A549 treated with GW870086 at 1 μM for 4 hours (cell line): Measurements from ENCODE around the gene METTL5. TPM values are rescaled to one million over a fixed set of nuclear protein-coding genes. Genes with fewer than 3 reads are reported as not detected.

Experiments
- total RNA-seq: library from RNA; stranded (reverse); fragments of 200-300 nt; extraction: Qiagen RNA extraction; gene quantifications from 5 replicates; pipeline ENCODE4 v1.2.3, GENCODE V29; 2022; ENCODE audit warnings: low read depth

Gene METTL5
- 65.0 to 79.5 TPM (median 69.9 TPM) in 5 replicates for total RNA-seq

DNA sequence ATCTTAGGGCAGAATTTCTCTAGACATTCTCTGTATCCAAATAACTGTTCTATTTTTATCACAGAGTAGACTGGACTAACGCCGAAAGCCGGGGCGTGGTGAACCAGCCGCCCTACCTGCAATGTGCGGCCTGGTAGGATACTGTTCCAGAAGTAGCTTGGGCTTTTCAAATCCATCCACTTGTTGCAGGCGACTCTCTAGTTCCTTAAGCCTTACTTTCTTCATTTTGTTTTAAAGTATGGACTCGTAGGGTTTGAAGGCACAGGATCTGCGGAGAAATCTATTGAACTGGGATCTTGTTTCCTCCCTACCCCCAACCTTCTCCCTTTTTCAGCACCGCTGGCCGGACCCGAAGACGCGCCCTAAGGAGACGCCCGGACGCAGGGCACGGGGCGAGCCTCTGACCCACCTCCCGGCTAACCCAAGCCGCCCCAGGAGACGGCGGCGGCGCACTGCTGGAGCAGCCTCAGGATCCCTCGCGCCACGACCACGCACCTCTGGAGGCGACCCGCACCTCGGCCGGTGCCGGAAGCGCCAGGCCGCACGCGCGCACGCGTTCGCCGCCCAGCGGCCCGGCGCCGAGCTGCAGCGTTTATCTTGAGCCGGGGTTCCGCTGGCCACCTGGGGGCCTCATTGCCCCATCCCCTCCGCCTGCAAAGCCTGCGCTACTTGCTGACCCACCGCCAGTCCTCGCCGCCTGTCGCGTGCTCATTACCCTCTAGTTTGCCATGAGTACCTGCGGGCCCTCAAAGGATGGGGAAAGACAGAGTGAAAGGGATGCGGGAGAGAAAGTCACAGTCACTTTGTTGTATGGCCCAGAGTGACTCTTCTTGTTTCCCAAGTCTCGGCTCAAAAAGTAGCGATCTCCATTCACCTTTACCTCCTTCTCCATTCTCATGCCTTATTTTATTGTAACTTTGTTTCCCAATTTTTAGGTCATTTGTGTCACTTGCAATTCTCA is at the start of gene METTL5:
Gene METTL5 (minus strand): TSS at position 533 of the 961 bp plus-strand sequence. CDS start 308 bp downstream, at position 225.

DNA sequence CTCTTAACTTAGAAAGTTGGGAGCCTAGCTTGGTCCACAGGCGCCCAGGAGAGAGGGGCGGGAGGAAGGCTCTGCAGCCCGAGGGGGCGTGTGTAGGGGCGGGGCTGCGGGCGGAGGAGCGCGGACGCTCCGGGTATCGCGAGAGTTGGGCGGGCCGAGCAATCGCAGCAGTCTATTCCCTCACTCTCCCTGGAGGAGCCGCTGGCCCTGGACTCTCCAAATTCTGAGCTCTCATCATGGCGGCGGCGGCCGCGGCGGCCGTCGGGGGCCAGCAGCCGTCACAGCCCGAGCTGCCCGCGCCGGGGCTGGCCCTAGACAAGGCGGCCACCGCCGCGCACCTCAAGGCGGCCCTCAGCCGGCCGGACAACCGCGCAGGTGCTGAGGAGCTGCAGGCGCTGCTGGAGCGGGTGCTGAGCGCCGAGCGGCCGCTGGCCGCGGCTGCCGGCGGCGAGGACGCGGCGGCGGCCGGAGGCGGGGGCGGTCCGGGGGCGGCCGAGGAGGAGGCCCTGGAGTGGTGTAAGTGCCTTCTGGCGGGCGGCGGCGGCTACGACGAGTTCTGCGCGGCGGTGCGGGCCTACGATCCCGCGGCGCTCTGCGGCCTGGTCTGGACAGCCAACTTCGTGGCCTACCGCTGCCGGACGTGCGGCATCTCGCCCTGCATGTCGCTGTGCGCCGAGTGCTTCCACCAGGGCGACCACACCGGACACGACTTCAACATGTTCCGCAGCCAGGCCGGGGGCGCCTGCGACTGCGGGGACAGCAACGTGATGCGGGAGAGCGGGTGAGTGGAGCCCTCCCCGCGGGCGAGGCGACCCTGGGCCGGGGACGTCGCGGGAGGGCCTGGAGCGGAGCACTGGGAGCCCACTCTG is 2.8 kb upstream of the METTL5 start, which contains the start of gene UBR3:
Gene UBR3 (plus strand): TSS at position 183 of the 869 bp plus-strand sequence. CDS start 54 bp downstream, at position 237.

DNA sequence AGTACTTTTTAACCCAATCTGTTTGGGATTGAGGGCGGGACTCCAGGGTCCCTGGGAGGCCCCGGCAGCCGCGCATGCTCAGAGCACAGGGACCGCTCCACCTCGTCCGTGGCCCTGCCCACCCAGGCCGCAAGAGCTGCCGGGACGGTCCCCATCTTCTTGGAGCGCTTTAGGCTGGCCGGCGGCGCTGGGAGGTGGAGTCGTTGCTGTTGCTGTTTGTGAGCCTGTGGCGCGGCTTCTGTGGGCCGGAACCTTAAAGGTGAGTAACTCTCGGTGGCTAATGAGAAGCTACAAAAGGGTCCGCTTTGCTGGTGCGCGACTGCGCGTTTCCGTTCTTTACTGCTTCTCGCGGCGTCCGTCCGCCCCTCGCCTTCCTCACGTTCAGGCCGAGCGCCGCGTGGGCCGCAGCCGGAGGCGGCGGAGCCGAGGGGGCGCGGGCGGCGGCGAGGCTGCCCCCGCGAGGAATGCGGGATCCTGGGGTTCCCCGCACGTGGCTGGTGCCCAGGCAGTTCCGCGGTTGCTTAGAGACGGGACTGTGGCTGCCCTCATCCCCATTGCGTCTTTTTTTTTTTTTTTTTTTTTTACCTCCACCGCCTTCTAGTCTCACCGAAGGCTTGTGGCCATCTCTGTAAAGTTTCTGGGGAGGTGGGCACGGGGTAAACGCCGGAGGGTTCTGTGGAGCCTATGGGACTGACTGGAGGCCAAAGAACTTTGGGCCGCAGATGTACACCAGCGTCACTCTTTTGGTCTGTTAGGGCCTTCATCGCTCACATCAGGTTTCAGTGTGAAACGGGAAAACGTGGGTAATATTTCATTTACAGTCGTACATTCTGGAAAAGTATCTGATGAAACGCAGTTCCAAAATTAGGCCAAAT is 25.8 kb downstream of the METTL5 start, which contains the start of gene SSB:
Gene SSB (plus strand): TSS at position 154 of the 875 bp plus-strand sequence. CDS start 2,090 bp downstream, outside the sequence.

Other genes with a start within 250 kb of the METTL5 start
- 28.9 to 41.3 TPM (median 37.7 TPM) in 5 replicates for gene PPIG, start 240.6 kb downstream of the METTL5 start, total RNA-seq
- gene CFAP210, start 130.5 kb downstream of the METTL5 start, total RNA-seq: 0.13 to 0.81 TPM (median 0.42 TPM) in 5 replicates
- gene PHOSPHO2, start 130.4 kb downstream of the METTL5 start, total RNA-seq: 1.9 to 3.5 TPM (median 3.0 TPM) in 5 replicates
- gene KLHL23, start 91.1 kb downstream of the METTL5 start, total RNA-seq: 6.0 to 7.7 TPM (median 7.1 TPM) in 5 replicates
- gene SSB, start 26.0 kb downstream of the METTL5 start, total RNA-seq: 129 to 149 TPM (median 143 TPM) in 5 replicates
- 7.0 to 11.3 TPM (median 9.4 TPM) in 5 replicates for gene UBR3, start 2.5 kb upstream of the METTL5 start, total RNA-seq